HG03575 (cell line): Measurements from ENCODE around the gene PHC2.

Experiments
- ATAC-seq: cut with Tn5 transposase; IDR thresholded peaks from one replicate; pipeline ENCODE4 v1.9.1; 2021; ENCODE audit not compliant: unreplicated experiment, insufficient number of reproducible peaks, low FRiP score; ENCODE audit errors: extremely low read depth

PHC2 gene

GRCh38 chr1:33429332-33429731 is 1.6 kb downstream of the PHC2 start:
- ATAC-seq, result no peak

- no peak for ATAC-seq
Observed at GRCh38 chr1:33428661-33429060, 2.2 kb downstream of the PHC2 start.

- ATAC-seq, result no peak
Observed at GRCh38 chr1:33426916-33427315, 4.0 kb downstream of the PHC2 start.

GRCh38 chr1:33425900-33426299 is 5.0 kb downstream of the PHC2 start:
- no peak for ATAC-seq

GRCh38 chr1:33424610-33425009 is 6.3 kb downstream of the PHC2 start:
- ATAC-seq, result no peak

GRCh38 chr1:33424205-33424604 is 6.7 kb downstream of the PHC2 start:
- ATAC-seq, result no peak

GRCh38 chr1:33420870-33421775 is 9.8 kb downstream of the PHC2 start:
- ATAC-seq, result no peak

GRCh38 chr1:33418811-33419210 is 12.1 kb downstream of the PHC2 start:
- ATAC-seq, result no peak

GRCh38 chr1:33414879-33415278 is 16.0 kb downstream of the PHC2 start:
- no peak for ATAC-seq

GRCh38 chr1:33410091-33410701 is 20.7 kb downstream of the PHC2 start:
- ATAC-seq, result no peak

GRCh38 chr1:33408093-33408436 is 22.8 kb downstream of the PHC2 start:
- ATAC-seq, result no peak

GRCh38 chr1:33407352-33408092 is 23.4 kb downstream of the PHC2 start:
- ATAC-seq, result no peak

- ATAC-seq, result no peak
Observed at GRCh38 chr1:33402206-33402605, 28.7 kb downstream of the PHC2 start.

- ATAC-seq, result no peak
Observed at GRCh38 chr1:33401471-33401870, 29.4 kb downstream of the PHC2 start.

GRCh38 chr1:33400153-33400911 is 30.6 kb downstream of the PHC2 start:
- no peak for ATAC-seq

- ATAC-seq, result no peak
Observed at GRCh38 chr1:33399375-33399774, 31.5 kb downstream of the PHC2 start.

- ATAC-seq, result no peak
Observed at GRCh38 chr1:33397994-33398393, 32.9 kb downstream of the PHC2 start.

GRCh38 chr1:33397125-33397506 is 33.8 kb downstream of the PHC2 start:
- ATAC-seq, result no peak
